Skeletal muscle tissue (tissue), 4 donors: ENCODE measurements around the gene CDH22. TPM values are rescaled to one million over a fixed set of nuclear protein-coding genes. Genes with fewer than 3 reads are reported as not detected.

Source experiments
- H3K27ac ChIP-seq: one replicate; pipeline ENCODE4 v1.7.0; 2013; ENCODE audit warnings: mild to moderate bottlenecking, low read depth, low read length, inconsistent platforms
- H3K27me3 ChIP-seq, 3 donors: one replicate each; pipeline ENCODE4 v1.7.0; 2013; ENCODE audit warnings: low read length in 3 of 3; ENCODE audit not compliant: control insufficient read depth in 3 of 3, insufficient read depth in 3 of 3
- H3K36me3 ChIP-seq, 3 donors: one replicate each; pipeline ENCODE4 v1.7.0; 2013; ENCODE audit warnings: low read length in 3 of 3; ENCODE audit not compliant: control insufficient read depth in 3 of 3, insufficient read depth in 3 of 3
- H3K4me1 ChIP-seq, 3 donors: one replicate each; pipeline ENCODE4 v1.7.0; 2013; ENCODE audit warnings: low read length in 3 of 3, mild to moderate bottlenecking in 3 of 3; ENCODE audit not compliant: control insufficient read depth in 3 of 3, insufficient read depth in 3 of 3
- H3K4me3 ChIP-seq, 3 donors: one replicate each; pipeline ENCODE4 v1.7.0; 2013; ENCODE audit warnings: low read length in 3 of 3
- H3K9ac ChIP-seq, 3 donors: one replicate each; pipeline ENCODE4 v1.7.0; 2013; ENCODE audit warnings: low read length in 3 of 3, mild to moderate bottlenecking in 3 of 3, moderate library complexity in 2 of 3, low read depth in 1 of 3
- H3K9me3 ChIP-seq, 3 donors: one replicate each; pipeline ENCODE4 v1.7.0; 2013; ENCODE audit warnings: low read length in 3 of 3; ENCODE audit not compliant: control insufficient read depth in 3 of 3
- total RNA-seq: library from RNA; depleted of rRNA; stranded (reverse); fragments of >200 nt; gene quantifications from one replicate; pipeline ENCODE4 v1.2.3, GENCODE V29; 2014
- donor health status: Osteomylitis.

Gene CDH22
- total RNA-seq, 1 donor from 2014 or later: 0.52 TPM

DNA sequence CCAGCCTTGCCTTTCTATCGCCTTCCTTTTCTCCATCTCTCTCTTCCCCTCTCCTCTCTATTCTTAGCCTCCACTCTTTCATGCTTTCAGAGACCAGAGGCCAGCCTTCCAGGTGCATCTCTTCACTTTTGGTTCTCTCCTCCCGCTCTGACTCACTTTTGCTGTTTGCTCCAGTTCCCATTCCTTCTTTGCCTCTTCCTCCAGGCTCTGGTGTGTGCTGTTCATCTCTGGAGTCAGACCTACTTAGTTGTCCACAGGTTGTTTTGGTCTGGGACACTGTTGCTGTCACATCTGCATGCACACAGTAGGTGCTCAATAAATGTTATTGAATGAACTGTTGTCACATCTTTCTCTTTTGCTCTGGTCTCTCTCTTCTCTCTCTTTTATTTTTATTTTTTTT lies 1.6 kb upstream of the CDH22 start:
- no peak overlapping the region for H3K27ac ChIP-seq
- no peak overlapping the region for H3K9ac ChIP-seq
- H3K9me3 ChIP-seq: no peaks in the 10 kb centered on the region
- peaks cover 0 to 4% (median 4%) of the 10 kb centered on the region in 3 donors for H3K4me1 ChIP-seq
- no peak overlapping the region for H3K4me3 ChIP-seq
- no peaks in the 10 kb centered on the region for H3K36me3 ChIP-seq
- H3K27me3 ChIP-seq: peaks cover 79 to 90% (median 84%) of the 10 kb centered on the region in 3 donors

GRCh38 chr20:46307999-46308257 lies 370 bp downstream of the CDH22 start:
- H3K4me1 ChIP-seq: peaks cover 0 to 4% (median 3%) of the 10 kb centered on the region in 3 donors

GRCh38 chr20:46307139-46307998 lies 929 bp downstream of the CDH22 start:
- Histone ChIP-seq H3K9ac (no peak overlapping the region), H3K27ac (no peak overlapping the region), H3K36me3 (no peaks in the 10 kb centered on the region), H3K4me3 (peak overlapping the region in 1 of 3 donors; percentile 40), H3K27me3 (peaks cover 60 to 81% (median 80%) of the 10 kb centered on the region in 3 donors), H3K9me3 (no peaks in the 10 kb centered on the region), H3K4me1 (peaks cover 0 to 4% (median 2%) of the 10 kb centered on the region in 3 donors)

More at GRCh38 chr20:46307999-46308257, 370 bp downstream of the CDH22 start:
- Histone ChIP-seq H3K9ac (no peak overlapping the region), H3K27me3 (peaks cover 63 to 82% (median 80%) of the 10 kb centered on the region in 3 donors), H3K27ac (no peak overlapping the region), H3K4me3 (peak overlapping the region in 1 of 3 donors; percentile 57), H3K9me3 (no peaks in the 10 kb centered on the region), H3K36me3 (no peaks in the 10 kb centered on the region)

DNA sequence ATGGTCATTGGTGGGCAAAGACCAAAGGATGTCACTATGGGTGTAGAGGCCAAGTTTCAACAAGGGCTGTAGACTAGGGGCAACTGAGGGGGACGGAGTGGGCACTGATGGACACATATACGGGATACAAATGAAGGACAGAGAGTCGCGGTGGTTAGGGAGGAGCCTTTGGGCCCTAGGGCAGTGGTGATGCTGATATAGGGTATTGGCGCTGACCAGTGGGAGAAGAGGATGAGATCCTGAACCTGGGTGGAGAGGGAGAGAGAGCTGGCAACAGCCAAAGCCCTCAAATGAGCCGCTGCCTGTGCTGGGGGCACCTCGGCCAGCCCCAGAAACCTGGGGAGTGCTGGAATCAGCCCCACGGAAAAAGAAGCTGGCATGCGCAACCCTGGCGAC lies 1.6 kb downstream of the CDH22 start:
- H3K4me1 ChIP-seq: peaks cover 0 to 4% (median 2%) of the 10 kb centered on the region in 3 donors
- no peak overlapping the region for H3K4me3 ChIP-seq
- H3K9me3 ChIP-seq: no peaks in the 10 kb centered on the region

GRCh38 chr20:46305973-46306360 lies 2.3 kb downstream of the CDH22 start:
- Histone ChIP-seq H3K9me3 (no peaks in the 10 kb centered on the region), H3K4me1 (peaks cover 0 to 4% (median 2%) of the 10 kb centered on the region in 3 donors), H3K4me3 (no peak overlapping the region), H3K36me3 (no peaks in the 10 kb centered on the region), H3K9ac (no peak overlapping the region), H3K27ac (no peak overlapping the region), H3K27me3 (peaks cover 49 to 74% (median 67%) of the 10 kb centered on the region in 3 donors)

More for the DNA sequence above, 1.6 kb downstream of the CDH22 start:
- Histone ChIP-seq H3K27ac (no peak overlapping the region), H3K36me3 (no peaks in the 10 kb centered on the region), H3K27me3 (peaks cover 55 to 80% (median 75%) of the 10 kb centered on the region in 3 donors), H3K9ac (no peak overlapping the region)

DNA sequence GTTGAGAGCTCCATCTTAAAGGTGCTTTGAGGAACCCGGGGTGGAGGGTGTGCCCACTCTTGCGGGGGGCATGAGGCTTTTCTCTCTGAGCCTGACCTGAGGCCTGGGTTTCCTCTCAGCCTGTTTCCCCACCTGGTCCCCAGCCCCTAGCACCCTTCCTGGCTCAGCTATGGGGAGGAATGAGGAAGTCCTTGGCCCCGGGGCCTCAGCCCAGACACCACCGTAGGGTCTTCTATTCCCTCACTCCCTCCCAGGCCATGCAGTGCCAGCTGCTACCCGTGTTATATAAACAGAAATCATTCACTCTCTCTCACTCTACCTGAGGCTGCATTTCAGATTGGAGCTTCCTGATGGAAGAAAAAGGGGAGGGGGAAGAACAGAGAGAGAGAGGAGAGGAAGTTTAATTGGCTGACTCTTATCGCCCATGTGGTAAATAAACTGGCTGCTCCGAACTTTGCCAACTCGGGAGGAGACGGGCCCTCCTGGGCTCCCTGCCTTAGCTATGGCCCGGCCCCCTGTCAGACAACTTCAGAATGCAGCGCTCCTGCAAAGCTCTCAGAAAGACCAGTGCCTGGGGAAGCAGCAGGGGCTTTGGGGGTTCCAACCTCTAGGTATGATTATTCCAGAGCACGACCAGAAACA lies 2.8 kb downstream of the CDH22 start:
- Histone ChIP-seq H3K27me3 (peaks cover 46 to 74% (median 65%) of the 10 kb centered on the region in 3 donors), H3K4me3 (no peak overlapping the region), H3K9me3 (no peaks in the 10 kb centered on the region), H3K27ac (no peak overlapping the region), H3K4me1 (peaks cover 0 to 4% (median 2%) of the 10 kb centered on the region in 3 donors), H3K9ac (no peak overlapping the region), H3K36me3 (no peaks in the 10 kb centered on the region)

GRCh38 chr20:46304852-46305251 lies 3.4 kb downstream of the CDH22 start:
- H3K36me3 ChIP-seq: no peaks in the 10 kb centered on the region
- no peaks in the 10 kb centered on the region for H3K9me3 ChIP-seq
- H3K4me3 ChIP-seq: no peak overlapping the region
- H3K27ac ChIP-seq: no peak overlapping the region
- H3K9ac ChIP-seq: no peak overlapping the region
- H3K27me3 ChIP-seq: peaks cover 41 to 75% (median 63%) of the 10 kb centered on the region in 3 donors
- peaks cover 0 to 4% (median 2%) of the 10 kb centered on the region in 3 donors for H3K4me1 ChIP-seq

- Histone ChIP-seq H3K27ac (no peak overlapping the region), H3K9ac (no peak overlapping the region), H3K4me3 (no peak overlapping the region), H3K9me3 (no peaks in the 10 kb centered on the region), H3K27me3 (peaks cover 38 to 70% (median 59%) of the 10 kb centered on the region in 3 donors), H3K4me1 (peaks cover 0 to 4% (median 2%) of the 10 kb centered on the region in 3 donors), H3K36me3 (no peaks in the 10 kb centered on the region)
These were observed 3.9 kb downstream of the CDH22 start for GRCh38 chr20:46304361-46304760.

DNA sequence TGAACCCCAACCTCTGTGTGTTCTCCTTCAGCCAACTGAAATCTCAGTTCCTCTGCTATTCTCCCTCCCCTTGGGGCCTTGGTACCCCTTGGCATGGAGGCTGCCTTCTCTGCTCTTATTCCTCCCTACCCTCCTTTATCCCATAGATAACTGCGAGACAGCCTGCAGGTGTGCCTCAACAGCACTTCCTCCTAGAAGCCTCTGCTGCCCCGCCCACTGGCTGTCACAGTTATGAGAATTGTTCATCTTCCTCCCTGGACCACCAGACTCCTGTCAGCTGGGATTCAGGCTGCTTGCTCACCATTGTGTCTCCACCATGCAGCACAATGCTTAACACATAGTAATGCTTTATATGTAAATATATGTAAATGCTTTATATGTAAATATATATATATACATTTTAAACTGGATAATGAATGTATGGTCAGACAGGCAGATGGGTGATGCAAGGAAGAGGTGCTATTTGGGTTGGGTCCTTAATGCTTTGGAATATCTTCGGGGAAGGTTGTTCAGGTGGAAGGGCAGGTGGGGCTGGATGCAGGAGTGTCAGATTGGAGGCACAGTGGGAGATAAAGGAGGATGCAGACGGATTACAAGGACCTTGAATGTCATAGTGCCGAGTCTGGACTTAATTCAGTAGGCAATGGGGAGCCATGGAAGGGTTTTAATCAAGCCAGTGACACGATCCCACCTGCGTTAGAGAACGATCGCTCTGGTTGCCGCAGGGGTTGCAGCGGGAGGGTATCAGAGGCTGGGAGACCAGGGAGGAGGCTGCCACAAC lies 4.9 kb downstream of the CDH22 start:
- Histone ChIP-seq H3K27me3 (peaks cover 35 to 72% (median 59%) of the 10 kb centered on the region in 3 donors), H3K9me3 (no peaks in the 10 kb centered on the region), H3K27ac (no peak overlapping the region), H3K4me3 (no peak overlapping the region), H3K4me1 (no peaks in the 10 kb centered on the region), H3K36me3 (no peaks in the 10 kb centered on the region), H3K9ac (no peak overlapping the region)
